Measurements from ENCODE around the gene DNAH14. TPM values are rescaled to one million over a fixed set of nuclear protein-coding genes. Genes with fewer than 3 reads are reported as not detected.

Gene DNAH14
- polyA plus RNA-seq, 2 of the 4 experiments (the other 2 are of a cell fraction): 15.9 to 35.8 TPM

DNA sequence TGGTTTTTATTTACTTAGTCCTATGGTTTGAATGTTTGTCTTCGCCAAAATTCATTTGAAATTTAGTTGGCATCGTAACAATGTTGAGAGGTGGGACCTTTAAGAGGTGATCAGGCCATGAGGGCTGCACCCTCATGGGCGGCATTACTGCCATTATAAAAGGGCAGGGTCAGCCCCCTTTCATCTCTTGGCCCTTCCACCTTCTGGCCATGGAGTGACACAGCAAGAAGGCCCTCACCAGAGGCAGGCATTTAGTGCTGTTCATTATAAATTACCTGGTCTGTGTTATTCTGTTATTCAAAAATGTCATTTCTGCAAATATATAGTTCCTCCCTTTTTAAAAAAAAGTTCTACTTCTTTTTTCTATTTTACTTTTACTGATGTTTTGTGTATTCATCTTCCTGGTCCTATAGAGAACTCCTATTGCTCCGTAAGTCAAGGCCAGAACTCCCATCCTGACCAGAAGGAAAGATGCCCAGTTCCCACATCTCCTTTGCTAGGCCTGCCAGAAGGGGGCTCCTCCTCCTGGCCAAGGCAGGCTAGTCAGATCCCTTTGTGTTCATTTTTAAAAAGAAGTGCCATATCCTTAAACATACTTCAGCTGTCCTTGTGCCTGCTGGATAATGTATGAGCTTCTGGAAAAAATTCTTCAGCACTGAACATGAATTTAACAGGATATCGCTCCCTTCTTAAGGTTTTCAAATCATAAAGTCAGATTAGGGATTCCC is 508.4 kb downstream of the DNAH14 start:
- Histone ChIP-seq H3K27ac (no peak overlapping the region), H3K4me3 (no peak overlapping the region), H3K9me3 (no peaks in the 10 kb centered on the region), H3K4me1 (peaks cover 24% of the 10 kb centered on the region), H3K4me2 (no peak overlapping the region)
- DNase-seq (ENCODE audit: low read depth in 1 of 2, low spot score in 1 of 2): peak in 1 of 2 experiments; percentile 52
- ChIA-PET CTCF (interaction anchor here (0.7 to 0.8 kb wide), 2 partner anchors 12 to 38 kb away, joined by 3 to 4 read pairs; no protein-coding TSS in a partner anchor), POLR2A (interaction anchor here (0.6 kb wide), 1 partner anchor 346 kb away, joined by 3 read pairs; no protein-coding TSS in a partner anchor)
- peak; percentile 61 to 80; a peak in 4 of 6 replicates for ATAC-seq
- FAIRE-seq: no peak
- no peak for TF ChIP-seq ZNF302 (CRISPR knock-in tag; IDR thresholded peaks at IDR 0.05)
- no peak for TF ChIP-seq CBX8 (IDR thresholded peaks at IDR 0.05)
- peak; percentile 36; the same call in 1 of the 3 replicates for TF ChIP-seq SMC3 (IDR thresholded peaks at IDR 0.05)
- TF ChIP-seq, protein P1, sequence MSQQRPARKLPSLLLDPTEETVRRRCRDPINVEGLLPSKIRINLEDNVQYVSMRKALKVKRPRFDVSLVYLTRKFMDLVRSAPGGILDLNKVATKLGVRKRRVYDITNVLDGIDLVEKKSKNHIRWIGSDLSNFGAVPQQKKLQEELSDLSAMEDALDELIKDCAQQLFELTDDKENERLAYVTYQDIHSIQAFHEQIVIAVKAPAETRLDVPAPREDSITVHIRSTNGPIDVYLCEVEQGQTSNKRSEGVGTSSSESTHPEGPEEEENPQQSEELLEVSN (IDR thresholded peaks at IDR 0.05; ENCODE audit: borderline replicate concordance, low read depth): no peak
- no peak for TF ChIP-seq RNF2 (IDR thresholded peaks at IDR 0.05; ENCODE audit: borderline replicate concordance, low read depth)
- no peak for TF ChIP-seq TFCP2L1 (CRISPR knock-in tag; IDR thresholded peaks at IDR 0.05)
- no peak for TF ChIP-seq SREBF2 (IDR thresholded peaks at IDR 0.05)
- no peak for TF ChIP-seq EHF (CRISPR knock-in tag; IDR thresholded peaks at IDR 0.05)
- TF ChIP-seq, protein P2, sequence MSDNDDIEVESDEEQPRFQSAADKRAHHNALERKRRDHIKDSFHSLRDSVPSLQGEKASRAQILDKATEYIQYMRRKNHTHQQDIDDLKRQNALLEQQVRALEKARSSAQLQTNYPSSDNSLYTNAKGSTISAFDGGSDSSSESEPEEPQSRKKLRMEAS (IDR thresholded peaks at IDR 0.05): no peak
- TF ChIP-seq FOSL2 (IDR thresholded peaks at IDR 0.05): no peak
- TF ChIP-seq FOSL2 (CRISPR knock-in tag; IDR thresholded peaks at IDR 0.05): no peak
- TF ChIP-seq, protein P3, sequence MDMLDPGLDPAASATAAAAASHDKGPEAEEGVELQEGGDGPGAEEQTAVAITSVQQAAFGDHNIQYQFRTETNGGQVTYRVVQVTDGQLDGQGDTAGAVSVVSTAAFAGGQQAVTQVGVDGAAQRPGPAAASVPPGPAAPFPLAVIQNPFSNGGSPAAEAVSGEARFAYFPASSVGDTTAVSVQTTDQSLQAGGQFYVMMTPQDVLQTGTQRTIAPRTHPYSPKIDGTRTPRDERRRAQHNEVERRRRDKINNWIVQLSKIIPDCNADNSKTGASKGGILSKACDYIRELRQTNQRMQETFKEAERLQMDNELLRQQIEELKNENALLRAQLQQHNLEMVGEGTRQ (IDR thresholded peaks at IDR 0.05): no peak
- no peak for TF ChIP-seq HEYL (CRISPR knock-in tag; IDR thresholded peaks at IDR 0.05)
- TF ChIP-seq, protein P4, sequence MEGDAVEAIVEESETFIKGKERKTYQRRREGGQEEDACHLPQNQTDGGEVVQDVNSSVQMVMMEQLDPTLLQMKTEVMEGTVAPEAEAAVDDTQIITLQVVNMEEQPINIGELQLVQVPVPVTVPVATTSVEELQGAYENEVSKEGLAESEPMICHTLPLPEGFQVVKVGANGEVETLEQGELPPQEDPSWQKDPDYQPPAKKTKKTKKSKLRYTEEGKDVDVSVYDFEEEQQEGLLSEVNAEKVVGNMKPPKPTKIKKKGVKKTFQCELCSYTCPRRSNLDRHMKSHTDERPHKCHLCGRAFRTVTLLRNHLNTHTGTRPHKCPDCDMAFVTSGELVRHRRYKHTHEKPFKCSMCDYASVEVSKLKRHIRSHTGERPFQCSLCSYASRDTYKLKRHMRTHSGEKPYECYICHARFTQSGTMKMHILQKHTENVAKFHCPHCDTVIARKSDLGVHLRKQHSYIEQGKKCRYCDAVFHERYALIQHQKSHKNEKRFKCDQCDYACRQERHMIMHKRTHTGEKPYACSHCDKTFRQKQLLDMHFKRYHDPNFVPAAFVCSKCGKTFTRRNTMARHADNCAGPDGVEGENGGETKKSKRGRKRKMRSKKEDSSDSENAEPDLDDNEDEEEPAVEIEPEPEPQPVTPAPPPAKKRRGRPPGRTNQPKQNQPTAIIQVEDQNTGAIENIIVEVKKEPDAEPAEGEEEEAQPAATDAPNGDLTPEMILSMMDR (IDR thresholded peaks at IDR 0.05): peak; percentile 39
- TF ChIP-seq RCOR1 (IDR thresholded peaks at IDR 0.05; ENCODE audit: low read depth, low read length): no peak
- TF ChIP-seq, protein P5, sequence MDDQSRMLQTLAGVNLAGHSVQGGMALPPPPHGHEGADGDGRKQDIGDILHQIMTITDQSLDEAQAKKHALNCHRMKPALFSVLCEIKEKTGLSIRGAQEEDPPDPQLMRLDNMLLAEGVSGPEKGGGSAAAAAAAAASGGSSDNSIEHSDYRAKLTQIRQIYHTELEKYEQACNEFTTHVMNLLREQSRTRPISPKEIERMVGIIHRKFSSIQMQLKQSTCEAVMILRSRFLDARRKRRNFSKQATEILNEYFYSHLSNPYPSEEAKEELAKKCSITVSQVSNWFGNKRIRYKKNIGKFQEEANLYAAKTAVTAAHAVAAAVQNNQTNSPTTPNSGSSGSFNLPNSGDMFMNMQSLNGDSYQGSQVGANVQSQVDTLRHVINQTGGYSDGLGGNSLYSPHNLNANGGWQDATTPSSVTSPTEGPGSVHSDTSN (IDR thresholded peaks at IDR 0.05): no peak
- TF ChIP-seq, protein P6, sequence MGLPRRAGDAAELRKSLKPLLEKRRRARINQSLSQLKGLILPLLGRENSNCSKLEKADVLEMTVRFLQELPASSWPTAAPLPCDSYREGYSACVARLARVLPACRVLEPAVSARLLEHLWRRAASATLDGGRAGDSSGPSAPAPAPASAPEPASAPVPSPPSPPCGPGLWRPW (IDR thresholded peaks at IDR 0.05): no peak
- no peak for TF ChIP-seq CBX2 (IDR thresholded peaks at IDR 0.05; ENCODE audit: borderline replicate concordance, low read depth)
- TF ChIP-seq, protein P7, sequence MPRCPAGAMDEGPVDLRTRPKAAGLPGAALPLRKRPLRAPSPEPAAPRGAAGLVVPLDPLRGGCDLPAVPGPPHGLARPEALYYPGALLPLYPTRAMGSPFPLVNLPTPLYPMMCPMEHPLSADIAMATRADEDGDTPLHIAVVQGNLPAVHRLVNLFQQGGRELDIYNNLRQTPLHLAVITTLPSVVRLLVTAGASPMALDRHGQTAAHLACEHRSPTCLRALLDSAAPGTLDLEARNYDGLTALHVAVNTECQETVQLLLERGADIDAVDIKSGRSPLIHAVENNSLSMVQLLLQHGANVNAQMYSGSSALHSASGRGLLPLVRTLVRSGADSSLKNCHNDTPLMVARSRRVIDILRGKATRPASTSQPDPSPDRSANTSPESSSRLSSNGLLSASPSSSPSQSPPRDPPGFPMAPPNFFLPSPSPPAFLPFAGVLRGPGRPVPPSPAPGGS (IDR thresholded peaks at IDR 0.05): no peak
- peak in 1 of 2 experiments; percentile 53; a peak in 3 of 5 replicates for TF ChIP-seq RAD21 (conservative IDR thresholded peaks at IDR 0.05 in 1 of 2, IDR thresholded peaks at IDR 0.05 in 1 of 2)
- no peak for TF ChIP-seq HOXA7 (CRISPR knock-in tag; IDR thresholded peaks at IDR 0.05)
- no peak for TF ChIP-seq CEBPB (IDR thresholded peaks at IDR 0.05)
- no peak for TF ChIP-seq BHLHE40 (IDR thresholded peaks at IDR 0.05; ENCODE audit: low read depth, low read length)
- TF ChIP-seq KDM1A (IDR thresholded peaks at IDR 0.05; ENCODE audit: low read depth): no peak
- TF ChIP-seq ZC3H11A (IDR thresholded peaks at IDR 0.05): no peak
- WGBS (ENCODE audit: missing lambda C conversion rate): 81% methylated on average over 5 of the region's 5 CpGs

All from A549 (cell line).